SK-N-MC (cell line): ENCODE results near the gene GALNT8.

ENCODE experiments used
- EZH2 ChIP-seq: fragments of 200-600 bp; sonication (generic); IDR thresholded peaks from one replicate; pipeline ENCODE4 v1.6.1; 2017; ENCODE audit warnings: antibody characterized with exemption
- FOXP2 ChIP-seq: optimal IDR thresholded peaks from 2 replicates; pipeline ENCODE3; 2011; ENCODE audit warnings: mild to moderate bottlenecking, moderate library complexity; ENCODE audit not compliant: insufficient read depth; ENCODE audit errors: extremely low read length, control extremely low read depth
- POLR2AphosphoS5 ChIP-seq: IDR thresholded peaks from 2 replicates; pipeline ENCODE4 v1.6.1; 2012; ENCODE audit warnings: mild to moderate bottlenecking, low read depth, low read length, borderline replicate concordance

GRCh38 chr12:4690760-4691159, 29.4 kb upstream of the GALNT8 start:
- no peak for TF ChIP-seq FOXP2
- no peak for TF ChIP-seq EZH2
- TF ChIP-seq POLR2AphosphoS5: no peak
